Activated naive CD8-positive, alpha-beta T cell treated with anti-CD3 and anti-CD28 coated beads, Interleukin-2, amount 50 U/mL, for 24 hours (primary cell): ENCODE results near the gene AATF.

Experiments
- ATAC-seq: fragments of 150-1000 bp; cut with Tn5 transposase; one replicate; pipeline ENCODE4 v1.10.0; 2021
- DNase-seq: peaks from one replicate; pipeline ENCODE4 v3.0.0; 2021
- H3K27ac Mint-ChIP-seq: one replicate; pipeline ENCODE4 v1.8.0; 2021; ENCODE audit warnings: mild to moderate bottlenecking, mixed read lengths
- H3K27me3 Mint-ChIP-seq: one replicate; pipeline ENCODE4 v1.8.0; 2021; ENCODE audit warnings: mixed read lengths
- H3K36me3 Mint-ChIP-seq: one replicate; pipeline ENCODE4 v1.8.0; 2021; ENCODE audit warnings: low read depth, mixed read lengths
- H3K4me1 Mint-ChIP-seq: one replicate; pipeline ENCODE4 v1.8.0; 2021; ENCODE audit warnings: mixed read lengths
- H3K4me3 Mint-ChIP-seq: one replicate; pipeline ENCODE4 v1.8.0; 2021; ENCODE audit warnings: mild to moderate bottlenecking, moderate library complexity, mixed read lengths
- H3K9me3 Mint-ChIP-seq: one replicate; pipeline ENCODE4 v1.8.0; 2021; ENCODE audit warnings: mixed read lengths

The AATF gene

GRCh38 chr17:36948717-36949460 lies at the start of gene AATF:
AATF (plus strand) TSS chr17:36948954; CDS start chr17:36949126, 172 bp downstream.
- H3K36me3 Mint-ChIP-seq, result peaks cover 46% of the 10 kb centered on the region
- H3K27me3 Mint-ChIP-seq, result peaks cover 42% of the 10 kb centered on the region
- peak within 1 kb of the TSS; percentile 94 for H3K27ac Mint-ChIP-seq
- DNase-seq (peak; percentile 97), ATAC-seq (peak; percentile 97)
- no peaks in the 10 kb centered on the region for H3K9me3 Mint-ChIP-seq
- peaks cover 51% of the 10 kb centered on the region for H3K4me1 Mint-ChIP-seq
- H3K4me3 Mint-ChIP-seq, result peak within 1 kb of the TSS; percentile 94

- DNase-seq, result no peak
- Mint-ChIP-seq H3K4me3 (no peak overlapping the region), H3K4me1 (no peaks in the 10 kb centered on the region), H3K27ac (no peak overlapping the region), H3K36me3 (no peaks in the 10 kb centered on the region), H3K27me3 (peaks cover 10% of the 10 kb centered on the region), H3K9me3 (no peaks in the 10 kb centered on the region)
- ATAC-seq, result no peak
These were observed 49.2 kb upstream of the AATF start for GRCh38 chr17:36899250-36900159.

GRCh38 chr17:36900160-36900512 lies 48.6 kb upstream of the AATF start:
- H3K27me3 Mint-ChIP-seq, result peaks cover 10% of the 10 kb centered on the region
- no peak overlapping the region for H3K4me3 Mint-ChIP-seq
- no peaks in the 10 kb centered on the region for H3K36me3 Mint-ChIP-seq
- H3K4me1 Mint-ChIP-seq, result no peaks in the 10 kb centered on the region
- ATAC-seq, result no peak
- DNase-seq, result no peak
- H3K27ac Mint-ChIP-seq, result no peak overlapping the region
- H3K9me3 Mint-ChIP-seq, result no peaks in the 10 kb centered on the region

GRCh38 chr17:36901506-36901905 lies 47.2 kb upstream of the AATF start:
- no peaks in the 10 kb centered on the region for H3K36me3 Mint-ChIP-seq
- H3K27ac Mint-ChIP-seq, result no peak overlapping the region
- H3K9me3 Mint-ChIP-seq, result no peaks in the 10 kb centered on the region
- H3K4me3 Mint-ChIP-seq, result no peak overlapping the region
- ATAC-seq (no peak), DNase-seq (no peak)
- peaks cover 14% of the 10 kb centered on the region for H3K27me3 Mint-ChIP-seq
- H3K4me1 Mint-ChIP-seq, result no peaks in the 10 kb centered on the region

- Mint-ChIP-seq H3K36me3 (no peaks in the 10 kb centered on the region), H3K27ac (no peak overlapping the region), H3K27me3 (peaks cover 37% of the 10 kb centered on the region), H3K9me3 (no peaks in the 10 kb centered on the region), H3K4me3 (no peak overlapping the region), H3K4me1 (no peaks in the 10 kb centered on the region)
- no peak for ATAC-seq
- no peak for DNase-seq
These were observed 41.3 kb upstream of the AATF start for GRCh38 chr17:36907407-36907806.

- H3K4me1 Mint-ChIP-seq, result no peaks in the 10 kb centered on the region
- no peaks in the 10 kb centered on the region for H3K36me3 Mint-ChIP-seq
- DNase-seq (no peak), ATAC-seq (no peak)
- H3K9me3 Mint-ChIP-seq, result no peaks in the 10 kb centered on the region
- no peak overlapping the region for H3K27ac Mint-ChIP-seq
- no peak overlapping the region for H3K4me3 Mint-ChIP-seq
- H3K27me3 Mint-ChIP-seq, result peaks cover 34% of the 10 kb centered on the region
These were observed 38.2 kb upstream of the AATF start for GRCh38 chr17:36910513-36910912.

GRCh38 chr17:36911001-36911400 lies 37.8 kb upstream of the AATF start:
- peaks cover 33% of the 10 kb centered on the region for H3K27me3 Mint-ChIP-seq
- H3K9me3 Mint-ChIP-seq, result no peaks in the 10 kb centered on the region
- no peak overlapping the region for H3K4me3 Mint-ChIP-seq
- no peak for DNase-seq
- no peaks in the 10 kb centered on the region for H3K36me3 Mint-ChIP-seq
- no peak for ATAC-seq
- no peaks in the 10 kb centered on the region for H3K4me1 Mint-ChIP-seq
- no peak overlapping the region for H3K27ac Mint-ChIP-seq

- Mint-ChIP-seq H3K27me3 (peaks cover 24% of the 10 kb centered on the region), H3K9me3 (no peaks in the 10 kb centered on the region), H3K4me1 (peaks cover 4% of the 10 kb centered on the region), H3K36me3 (no peaks in the 10 kb centered on the region), H3K4me3 (no peak overlapping the region), H3K27ac (no peak overlapping the region)
- no peak for ATAC-seq
- DNase-seq, result no peak
These were observed 35.6 kb upstream of the AATF start for GRCh38 chr17:36913132-36913531.

- H3K4me1 Mint-ChIP-seq, result peaks cover 32% of the 10 kb centered on the region
- no peak overlapping the region for H3K27ac Mint-ChIP-seq
- peaks cover 26% of the 10 kb centered on the region for H3K27me3 Mint-ChIP-seq
These were observed 30.5 kb upstream of the AATF start for GRCh38 chr17:36918211-36918691.

GRCh38 chr17:36919407-36919968 lies 29.3 kb upstream of the AATF start:
- H3K4me3 Mint-ChIP-seq, result no peak overlapping the region
- H3K36me3 Mint-ChIP-seq, result no peaks in the 10 kb centered on the region
- no peak for ATAC-seq
- no peak for DNase-seq
- H3K27me3 Mint-ChIP-seq, result peaks cover 26% of the 10 kb centered on the region
- peaks cover 32% of the 10 kb centered on the region for H3K4me1 Mint-ChIP-seq
- H3K27ac Mint-ChIP-seq, result no peak overlapping the region
- H3K9me3 Mint-ChIP-seq, result no peaks in the 10 kb centered on the region

More at GRCh38 chr17:36918211-36918691, 30.5 kb upstream of the AATF start:
- no peak for ATAC-seq
- Mint-ChIP-seq H3K9me3 (no peaks in the 10 kb centered on the region), H3K36me3 (no peaks in the 10 kb centered on the region), H3K4me3 (no peak overlapping the region)
- no peak for DNase-seq

- DNase-seq, result peak; percentile 33
- Mint-ChIP-seq H3K9me3 (no peaks in the 10 kb centered on the region), H3K4me3 (peak overlapping the region; percentile 53), H3K36me3 (no peaks in the 10 kb centered on the region), H3K4me1 (peaks cover 32% of the 10 kb centered on the region), H3K27me3 (peaks cover 31% of the 10 kb centered on the region), H3K27ac (peak overlapping the region; percentile 87)
- ATAC-seq, result peak; percentile 34
These were observed 28.4 kb upstream of the AATF start for GRCh38 chr17:36920032-36921005.

GRCh38 chr17:36921095-36921851 lies 27.5 kb upstream of the AATF start:
- peaks cover 36% of the 10 kb centered on the region for H3K27me3 Mint-ChIP-seq
- peak; percentile 94 for ATAC-seq
- H3K27ac Mint-ChIP-seq, result peak overlapping the region; percentile 87
- peak overlapping the region; percentile 28 for H3K4me3 Mint-ChIP-seq
- peak; percentile 71 for DNase-seq
- peaks cover 32% of the 10 kb centered on the region for H3K4me1 Mint-ChIP-seq
- no peaks in the 10 kb centered on the region for H3K9me3 Mint-ChIP-seq
- no peaks in the 10 kb centered on the region for H3K36me3 Mint-ChIP-seq

GRCh38 chr17:36922175-36922574 lies 26.6 kb upstream of the AATF start:
- Mint-ChIP-seq H3K4me3 (no peak overlapping the region), H3K4me1 (peaks cover 32% of the 10 kb centered on the region), H3K9me3 (no peaks in the 10 kb centered on the region), H3K36me3 (no peaks in the 10 kb centered on the region), H3K27ac (no peak overlapping the region), H3K27me3 (peaks cover 41% of the 10 kb centered on the region)
- ATAC-seq (no peak), DNase-seq (no peak)
